Right atrium auricular region (tissue), 2 donors: ENCODE data around the gene KAZN. TPM values are rescaled to one million over a fixed set of nuclear protein-coding genes. Genes with fewer than 3 reads are reported as not detected.

Experiments
- DNase-seq: peaks from one replicate; pipeline ENCODE4 v3.0.0-alpha.2; 2019; ENCODE audit warnings: low spot score
- H3K27ac ChIP-seq, 2 donors: fragments of 200-600 bp; sonication (generic); 1 replicate in 1 of 2; 2 replicates in 1 of 2; pipeline ENCODE4 v1.5.1; 2016 to 2019
- H3K27me3 ChIP-seq, 2 donors: fragments of 200-600 bp; sonication (generic); one replicate each; pipeline versions ENCODE4 v1.5.1 to v1.6.0; 2017 to 2019
- H3K36me3 ChIP-seq: fragments of 200-600 bp; sonication (generic); one replicate; pipeline ENCODE4 v1.5.1; 2016
- H3K4me1 ChIP-seq, 2 donors: fragments of 200-600 bp; sonication (generic); one replicate each; pipeline versions ENCODE4 v1.5.1 to v1.6.0; 2017 to 2019
- H3K4me3 ChIP-seq, 2 donors: fragments of 200-600 bp; sonication (generic); 1 replicate in 1 of 2; 2 replicates in 1 of 2; pipeline ENCODE4 v1.5.1; 2017 to 2019; ENCODE audit warnings: mild to moderate bottlenecking in 1 of 2, moderate library complexity in 1 of 2
- H3K9me3 ChIP-seq, 2 donors: fragments of 200-600 bp; sonication (generic); one replicate each; pipeline ENCODE4 v1.5.1; 2019
- CTCF ChIP-seq, 2 donors: fragments of 200-600 bp; sonication (generic); IDR thresholded peaks; one replicate each; pipeline ENCODE4 v1.5.1; 2019; ENCODE audit warnings: antibody characterized with exemption in 2 of 2
- total RNA-seq, 2 donors: library from RNA; depleted of rRNA; stranded (reverse); fragments of >200 nt; gene quantifications; one replicate each; pipeline ENCODE4 v1.1.0, GENCODE V29; 2016

The KAZN gene
- total RNA-seq, 2 donors from 2014 or later = 3.9 to 6.8 TPM

GRCh38 chr1:14693949-14694348, 95.5 kb downstream of the KAZN start:
- TF ChIP-seq CTCF (IDR thresholded peaks at IDR 0.05) = no peak
- Histone ChIP-seq H3K9me3 (no peaks in the 10 kb centered on the region), H3K27me3 (no peaks in the 10 kb centered on the region), H3K4me1 (no peaks in the 10 kb centered on the region), H3K27ac (no peak overlapping the region), H3K4me3 (no peak overlapping the region), H3K36me3 (no peaks in the 10 kb centered on the region)
- DNase-seq = no peak

- no peak overlapping the region for H3K4me3 ChIP-seq
- H3K27ac ChIP-seq = no peak overlapping the region
- H3K9me3 ChIP-seq = no peaks in the 10 kb centered on the region
- H3K4me1 ChIP-seq = no peaks in the 10 kb centered on the region
- no peaks in the 10 kb centered on the region for H3K27me3 ChIP-seq
- no peak for TF ChIP-seq CTCF (IDR thresholded peaks at IDR 0.05)
- no peak for DNase-seq
- H3K36me3 ChIP-seq = no peaks in the 10 kb centered on the region
Observed at GRCh38 chr1:14694589-14694988, 96.1 kb downstream of the KAZN start.

- Histone ChIP-seq H3K36me3 (no peaks in the 10 kb centered on the region), H3K9me3 (no peaks in the 10 kb centered on the region), H3K4me3 (no peak overlapping the region), H3K27ac (no peak overlapping the region), H3K4me1 (no peaks in the 10 kb centered on the region), H3K27me3 (no peaks in the 10 kb centered on the region)
- DNase-seq = no peak
- no peak for TF ChIP-seq CTCF (IDR thresholded peaks at IDR 0.05)
Observed at GRCh38 chr1:14696761-14697160, 98.3 kb downstream of the KAZN start.

- TF ChIP-seq CTCF (IDR thresholded peaks at IDR 0.05) = no peak
- DNase-seq = no peak
- no peaks in the 10 kb centered on the region for H3K4me1 ChIP-seq
- no peak overlapping the region for H3K27ac ChIP-seq
- H3K36me3 ChIP-seq = no peaks in the 10 kb centered on the region
- no peaks in the 10 kb centered on the region for H3K9me3 ChIP-seq
- H3K27me3 ChIP-seq = no peaks in the 10 kb centered on the region
- H3K4me3 ChIP-seq = no peak overlapping the region
Observed at GRCh38 chr1:14697353-14697752, 98.9 kb downstream of the KAZN start.

GRCh38 chr1:14698314-14698713, 99.8 kb downstream of the KAZN start:
- Histone ChIP-seq H3K9me3 (no peaks in the 10 kb centered on the region), H3K4me1 (no peaks in the 10 kb centered on the region), H3K27me3 (no peaks in the 10 kb centered on the region), H3K4me3 (no peak overlapping the region), H3K36me3 (no peaks in the 10 kb centered on the region), H3K27ac (no peak overlapping the region)
- TF ChIP-seq CTCF (IDR thresholded peaks at IDR 0.05) = no peak
- no peak for DNase-seq

- Histone ChIP-seq H3K36me3 (no peaks in the 10 kb centered on the region), H3K27me3 (no peaks in the 10 kb centered on the region), H3K4me3 (no peak overlapping the region), H3K27ac (no peak overlapping the region), H3K4me1 (no peaks in the 10 kb centered on the region), H3K9me3 (no peaks in the 10 kb centered on the region)
- TF ChIP-seq CTCF (IDR thresholded peaks at IDR 0.05) = no peak
- DNase-seq = no peak
Observed at GRCh38 chr1:14699620-14700019, 101.1 kb downstream of the KAZN start.
